HEK293T (cell line): ENCODE results near the gene NAPB.
"Not testable (repeated sequence)": the region's sequence is repeated elsewhere in the genome, so short reads cannot be mapped to it uniquely, and the experiment has no call there.

Experiments
- CTCF ChIA-PET: fragments of 350-600 bp; formaldehyde crosslinking; extraction: SDS; loops from one replicate; lab custom pipeline; 2021; ENCODE audit warnings: antibody characterized with exemption, inconsistent platforms; lab: Yijun Ruan, JAX
- POLR2A ChIA-PET: fragments of 350-600 bp; formaldehyde crosslinking; extraction: SDS; loops from one replicate; lab custom pipeline; 2020; ENCODE audit warnings: antibody characterized with exemption, inconsistent platforms; lab: Yijun Ruan, JAX
- DNase-seq: peaks from one replicate; pipeline ENCODE4 v3.0.0; 2012; ENCODE audit warnings: mixed read lengths; ENCODE audit errors: extremely low spot score
- ARNT ChIP-seq: fragments of 450-650 bp; IDR thresholded peaks from 2 replicates; pipeline ENCODE4 v1.6.1; 2017; ENCODE audit warnings: mild to moderate bottlenecking
- BHLHE40 ChIP-seq: fragments of 450-650 bp; IDR thresholded peaks from 2 replicates; pipeline ENCODE4 v1.6.1; 2016; ENCODE audit warnings: mild to moderate bottlenecking, moderate library complexity, borderline replicate concordance
- CTBP1 ChIP-seq: fragments of 450-650 bp; IDR thresholded peaks from 2 replicates; pipeline ENCODE4 v1.6.1; 2016; ENCODE audit warnings: borderline replicate concordance
- ELF4 ChIP-seq: fragments of 450-650 bp; IDR thresholded peaks from 2 replicates; pipeline ENCODE4 v1.6.1; 2017; ENCODE audit warnings: antibody characterized with exemption
- FOXA1 ChIP-seq: fragments of 450-650 bp; IDR thresholded peaks from 2 replicates; pipeline ENCODE4 v1.6.1; 2016; ENCODE audit warnings: mild to moderate bottlenecking
- FOXK2 ChIP-seq: fragments of 450-650 bp; IDR thresholded peaks from 2 replicates; pipeline ENCODE4 v1.6.1; 2016; ENCODE audit warnings: mild to moderate bottlenecking
- FOXM1 ChIP-seq: fragments of 450-650 bp; IDR thresholded peaks from 2 replicates; pipeline ENCODE4 v1.6.1; 2017; ENCODE audit warnings: mild to moderate bottlenecking, borderline replicate concordance
- HDGF ChIP-seq: fragments of 450-650 bp; IDR thresholded peaks from 2 replicates; pipeline ENCODE4 v1.6.1; 2017; ENCODE audit warnings: antibody characterized with exemption, borderline replicate concordance
- L3MBTL2 ChIP-seq: fragments of 450-650 bp; conservative IDR thresholded peaks from 2 replicates; pipeline ENCODE4 v1.6.1; 2016; ENCODE audit warnings: mild to moderate bottlenecking
- LEF1 ChIP-seq: fragments of 450-650 bp; IDR thresholded peaks from 2 replicates; pipeline ENCODE4 v1.6.1; 2017; ENCODE audit warnings: mild to moderate bottlenecking, borderline replicate concordance
- NFRKB ChIP-seq: fragments of 450-650 bp; IDR thresholded peaks from 2 replicates; pipeline ENCODE4 v1.6.1; 2016; ENCODE audit warnings: mild to moderate bottlenecking, moderate library complexity
- SP1 ChIP-seq: fragments of 450-650 bp; IDR thresholded peaks from 2 replicates; pipeline ENCODE4 v1.6.1; 2017
- SUZ12 ChIP-seq: fragments of 450-650 bp; IDR thresholded peaks from 2 replicates; pipeline ENCODE4 v1.6.1; 2016; ENCODE audit warnings: mild to moderate bottlenecking
- TARDBP ChIP-seq: fragments of 450-650 bp; IDR thresholded peaks from 2 replicates; pipeline ENCODE4 v1.6.1; 2016
- ZNF384 ChIP-seq: fragments of 450-650 bp; IDR thresholded peaks from 2 replicates; pipeline ENCODE4 v1.6.1; 2016
- TF ChIP-seq, protein P1 (sequence below): fragments of 450-650 bp; IDR thresholded peaks from 2 replicates; pipeline ENCODE4 v1.6.1; 2016

The NAPB gene

DNA sequence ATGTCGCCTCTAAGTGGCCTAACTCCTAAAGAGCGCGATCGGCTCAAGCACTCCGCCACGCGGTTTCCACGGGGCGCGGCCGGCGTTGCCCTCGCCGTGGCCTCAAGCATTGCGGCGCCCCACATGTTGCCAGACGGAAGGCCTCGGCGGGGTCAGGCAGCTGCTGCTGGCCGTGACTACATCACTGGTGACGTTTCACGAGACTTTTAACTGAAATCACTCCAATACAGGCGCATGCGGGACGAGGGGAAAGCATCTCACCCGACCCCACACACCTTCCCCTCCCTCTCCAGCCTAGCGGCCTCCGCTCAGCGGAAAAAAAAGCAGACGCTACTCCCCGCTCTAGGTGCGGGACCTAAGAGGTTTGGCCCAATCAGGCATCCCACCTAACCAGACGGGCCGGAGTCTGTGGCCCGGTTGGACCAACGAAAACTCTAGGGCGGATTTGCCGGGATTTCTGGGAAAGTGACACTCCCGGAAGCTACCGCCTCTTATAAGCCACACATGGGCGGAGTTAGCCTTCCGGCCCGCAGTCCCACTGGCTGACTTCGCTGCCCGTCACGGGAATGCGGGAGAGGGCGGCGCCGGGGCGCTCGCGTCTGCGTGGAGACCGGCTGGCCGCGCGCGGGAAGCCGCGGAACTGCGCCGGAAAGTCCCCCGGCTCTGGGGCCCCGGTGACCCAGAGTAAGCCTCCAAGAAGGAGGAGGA, 70.9 kb downstream of the NAPB start, which contains the start of gene NXT1:
Gene NXT1, plus strand, starts transcription at position 596 of the 708 bp plus-strand sequence. CDS start 3,251 bp downstream, outside the sequence.
- peak; percentile 84 for DNase-seq
- TF ChIP-seq SP1 (peak; percentile 78; the same call in 1 of the 2 replicates), L3MBTL2 (peak; percentile 93), HDGF (no peak), LEF1 (no peak), TARDBP (peak; percentile 80)
- TF ChIP-seq, protein P1, sequence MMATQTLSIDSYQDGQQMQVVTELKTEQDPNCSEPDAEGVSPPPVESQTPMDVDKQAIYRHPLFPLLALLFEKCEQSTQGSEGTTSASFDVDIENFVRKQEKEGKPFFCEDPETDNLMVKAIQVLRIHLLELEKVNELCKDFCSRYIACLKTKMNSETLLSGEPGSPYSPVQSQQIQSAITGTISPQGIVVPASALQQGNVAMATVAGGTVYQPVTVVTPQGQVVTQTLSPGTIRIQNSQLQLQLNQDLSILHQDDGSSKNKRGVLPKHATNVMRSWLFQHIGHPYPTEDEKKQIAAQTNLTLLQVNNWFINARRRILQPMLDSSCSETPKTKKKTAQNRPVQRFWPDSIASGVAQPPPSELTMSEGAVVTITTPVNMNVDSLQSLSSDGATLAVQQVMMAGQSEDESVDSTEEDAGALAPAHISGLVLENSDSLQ = peak; percentile 99
- POLR2A ChIA-PET = interaction anchor here (0.6 to 3.7 kb wide), 35 partner anchors 10 to 658 kb away, joined by 3 to 67 read pairs (median 4); partner anchors contain the start of genes GZF1 and NAPB
- CTCF ChIA-PET = interaction anchor here (0.8 to 1.8 kb wide), 6 partner anchors 10 to 299 kb away, joined by 3 to 8 read pairs (median 5); no protein-coding TSS in a partner anchor

DNA sequence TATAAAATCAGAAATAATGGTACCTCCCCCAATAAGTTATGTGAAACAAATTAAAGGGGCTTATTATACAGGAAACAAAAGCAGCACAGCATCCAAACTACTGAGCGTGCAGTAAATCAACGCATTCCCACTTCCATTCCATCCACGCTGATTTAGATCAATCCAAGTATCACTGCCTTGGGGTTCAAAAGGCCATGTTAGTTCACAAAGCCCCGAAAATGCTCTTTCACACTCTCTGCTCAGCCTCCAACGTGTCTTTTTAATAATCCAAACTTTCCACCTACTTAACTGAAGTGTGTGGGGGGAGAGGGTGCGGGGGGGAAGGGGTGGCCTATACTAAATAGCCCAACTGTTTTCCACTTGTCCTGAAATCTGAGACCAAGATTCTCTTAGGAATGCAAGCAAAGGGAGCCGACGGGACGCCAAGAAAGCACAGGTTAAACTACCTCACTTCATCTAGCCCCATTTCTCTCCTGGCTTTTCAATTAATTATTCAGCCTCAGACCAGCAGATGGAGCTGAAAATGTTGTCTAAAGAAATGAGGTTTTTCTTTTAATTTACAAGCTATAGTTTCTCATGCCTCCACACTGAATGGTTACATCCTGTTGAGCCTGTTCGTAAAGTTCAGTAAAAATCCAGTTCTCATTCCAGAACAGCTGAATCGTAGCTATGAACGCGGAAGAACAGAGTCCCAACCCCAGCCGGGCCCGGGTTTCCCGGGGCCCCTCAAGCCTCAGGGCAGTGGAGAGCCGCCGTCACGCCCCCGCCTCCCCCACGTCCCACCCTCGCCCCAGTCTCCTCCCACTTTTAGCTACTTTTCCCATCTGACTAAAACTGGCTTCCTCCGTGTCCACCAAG, 71.7 kb downstream of the NAPB start:
- ChIA-PET POLR2A (interaction anchor here (0.6 to 3.7 kb wide), 35 partner anchors 9 to 658 kb away, joined by 3 to 67 read pairs (median 4); partner anchors contain the start of genes GZF1 and NAPB), CTCF (interaction anchor here (0.6 to 1.8 kb wide), 7 partner anchors 9 to 298 kb away, joined by 3 to 8 read pairs (median 5); no protein-coding TSS in a partner anchor)
- no peak for TF ChIP-seq NFRKB
- TF ChIP-seq FOXK2 = no peak
- no peak for TF ChIP-seq FOXA1
- TF ChIP-seq ZNF384 = no peak
- no peak for TF ChIP-seq FOXM1
- no peak for TF ChIP-seq SUZ12
- no peak for TF ChIP-seq TARDBP
- no peak for TF ChIP-seq CTBP1
- TF ChIP-seq, protein P1 = no peak
- no peak for TF ChIP-seq HDGF
- no peak for TF ChIP-seq BHLHE40
- TF ChIP-seq L3MBTL2 = no peak
- TF ChIP-seq SP1 = no peak
- TF ChIP-seq ELF4 = no peak
- TF ChIP-seq LEF1 = no peak
- peak; percentile 64 for DNase-seq

DNA sequence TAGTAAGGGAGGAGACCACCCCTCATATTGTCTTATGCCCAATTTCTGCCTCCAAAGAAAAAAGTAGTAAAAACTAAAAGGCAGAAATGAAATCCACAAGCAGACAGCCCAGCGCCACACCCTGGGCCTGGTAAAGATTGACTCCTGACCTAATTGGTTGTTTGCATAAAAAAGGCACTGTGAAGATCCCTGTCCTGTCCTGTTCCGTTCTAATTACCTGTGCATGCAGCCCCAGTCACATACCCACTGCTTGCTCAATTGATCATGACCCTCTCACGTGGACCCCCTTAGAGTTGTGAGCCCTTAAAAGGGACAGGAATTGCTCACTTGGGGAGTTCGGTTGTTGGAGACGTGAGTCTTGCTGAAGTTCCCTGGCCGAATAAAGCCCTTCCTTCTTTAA, 72.8 kb downstream of the NAPB start:
- CTCF ChIA-PET, DNase-seq: not testable (repeated sequence)
- POLR2A ChIA-PET = interaction anchor here (2.3 kb wide), 1 partner anchor 12 kb away, joined by 6 read pairs; no protein-coding TSS in a partner anchor

DNA sequence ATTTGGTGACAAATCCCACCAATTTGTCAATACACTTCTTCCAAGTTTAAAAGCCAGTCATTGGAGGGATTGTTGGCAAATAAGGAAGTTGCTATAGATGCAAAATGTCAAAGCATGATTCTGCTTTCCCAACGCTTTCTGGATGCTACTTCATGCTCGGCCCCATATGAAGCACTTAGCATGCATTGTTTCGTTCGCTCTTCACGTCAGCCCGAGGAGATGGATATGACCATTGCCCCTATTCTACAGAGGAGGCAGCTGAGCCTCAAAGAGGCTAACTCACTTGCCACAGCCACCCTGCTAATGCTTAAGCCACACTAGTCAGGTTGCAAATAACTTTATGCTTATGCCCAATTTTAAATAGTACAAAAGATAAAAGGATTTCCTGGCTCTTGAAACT, 73.5 kb downstream of the NAPB start:
- CTCF ChIA-PET = no interaction called here
- no peak for DNase-seq
- TF ChIP-seq LEF1 = no peak
- no peak for TF ChIP-seq L3MBTL2
- TF ChIP-seq ELF4 = no peak
- no peak for TF ChIP-seq CTBP1
- TF ChIP-seq BHLHE40 = no peak
- no peak for TF ChIP-seq NFRKB
- TF ChIP-seq HDGF = no peak
- no peak for TF ChIP-seq FOXK2
- TF ChIP-seq SUZ12 = no peak
- TF ChIP-seq FOXA1 = no peak
- no peak for TF ChIP-seq ARNT
- TF ChIP-seq ZNF384 = no peak
- TF ChIP-seq FOXM1 = no peak
- POLR2A ChIA-PET = no interaction called here

DNA sequence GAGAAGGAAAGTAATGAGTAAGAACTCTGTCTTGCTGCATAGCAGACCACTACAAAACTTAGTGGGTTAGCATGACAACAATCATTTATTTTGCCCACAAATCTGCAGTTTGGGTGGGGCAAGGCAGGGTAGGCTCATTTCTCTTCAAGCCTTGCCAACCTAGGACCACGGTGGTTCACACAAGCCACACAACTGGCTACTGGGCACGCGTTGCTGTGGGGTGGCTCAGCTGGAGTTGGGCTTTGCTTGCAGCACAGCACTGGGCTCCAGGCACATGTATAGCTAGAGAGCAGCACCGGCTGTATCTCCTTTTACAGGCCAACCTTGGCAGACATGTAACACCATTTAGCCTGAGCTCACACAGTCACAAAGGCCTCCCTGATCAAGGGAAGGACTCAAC, 75.3 kb downstream of the NAPB start:
- ChIA-PET CTCF (interaction anchor here (0.5 kb wide), 1 partner anchor 73 kb away, joined by 3 read pairs; no protein-coding TSS in a partner anchor), POLR2A (no interaction called here)
- TF ChIP-seq SUZ12 = no peak
- no peak for TF ChIP-seq TARDBP
- TF ChIP-seq ZNF384 = no peak
- no peak for TF ChIP-seq ELF4
- no peak for TF ChIP-seq LEF1
- no peak for TF ChIP-seq BHLHE40
- no peak for TF ChIP-seq FOXM1
- TF ChIP-seq ARNT = no peak
- no peak for TF ChIP-seq HDGF
- no peak for TF ChIP-seq FOXK2
- no peak for TF ChIP-seq NFRKB
- TF ChIP-seq SP1 = no peak
- no peak for TF ChIP-seq L3MBTL2
- TF ChIP-seq, protein P1 = no peak
- TF ChIP-seq FOXA1 = no peak
- TF ChIP-seq CTBP1 = no peak
- DNase-seq = no peak
